SU-DHL-6 (cell line): ENCODE measurements around the gene KSR2.

Experiments
- CTCF ChIP-seq: fragments of 200-600 bp; sonication (generic); IDR thresholded peaks from one replicate; pipeline ENCODE4 v1.5.1; 2017; ENCODE audit warnings: antibody characterized with exemption, mild to moderate bottlenecking, low read length, moderate library complexity; ENCODE audit not compliant: insufficient read depth, poor library complexity, severe bottlenecking
- EZH2phosphoT487 ChIP-seq: fragments of 200-600 bp; sonication (generic), shearing (Covaris generic); conservative IDR thresholded peaks from 2 replicates; pipeline ENCODE4 v1.6.1; 2018; ENCODE audit warnings: mild to moderate bottlenecking, antibody characterized with exemption, low read length, moderate library complexity, mixed read lengths

GRCh38 chr12:117538032-117538690, 430.6 kb downstream of the KSR2 start:
- no peak for TF ChIP-seq EZH2phosphoT487
- no peak for TF ChIP-seq CTCF
